Activated CD8-positive, alpha-beta memory T cell treated with anti-CD3 and anti-CD28 coated beads, Interleukin-2, amount 50 U/mL, for 1 hour (primary cell): ENCODE results near the gene SPG7.
A peak's percentile ranks its signal among the peaks of the same experiment; 100 is the strongest.

Source experiments
- DNase-seq: peaks from one replicate; pipeline ENCODE4 v3.0.0-alpha.2; 2020; ENCODE audit errors: extremely low read depth

The SPG7 gene

GRCh38 chr16:89599451-89599858, 91.3 kb downstream of the SPG7 start:
- DNase-seq, result no peak

- no peak for DNase-seq
Observed at GRCh38 chr16:89599902-89600301, 91.7 kb downstream of the SPG7 start.

GRCh38 chr16:89600427-89600826, 92.2 kb downstream of the SPG7 start:
- no peak for DNase-seq

GRCh38 chr16:89600956-89601355, 92.8 kb downstream of the SPG7 start:
- no peak for DNase-seq

- no peak for DNase-seq
Observed at GRCh38 chr16:89601906-89602272, 93.7 kb downstream of the SPG7 start.

GRCh38 chr16:89602273-89602951, 94.2 kb downstream of the SPG7 start:
- peak; percentile 31 for DNase-seq

- no peak for DNase-seq
Observed at GRCh38 chr16:89602952-89603590, 94.9 kb downstream of the SPG7 start.

- no peak for DNase-seq
Observed at GRCh38 chr16:89604764-89605163, 96.6 kb downstream of the SPG7 start.

GRCh38 chr16:89605186-89605970, 97.2 kb downstream of the SPG7 start:
- DNase-seq, result no peak

GRCh38 chr16:89606006-89606405, 97.8 kb downstream of the SPG7 start:
- no peak for DNase-seq
